Right lobe of liver (tissue), 6 donors: ENCODE data around the gene TSC22D4. TPM values are rescaled to one million over a fixed set of nuclear protein-coding genes. Genes with fewer than 3 reads are reported as not detected.

ENCODE experiments used
- ATAC-seq, 4 donors: fragments of 200-7000 bp; cut with Tn5 transposase; one replicate each; pipeline ENCODE4 v1.9.1; 2020; ENCODE audit warnings: mild to moderate bottlenecking in 4 of 4, moderate library complexity in 4 of 4
- DNase-seq, 3 donors: peaks; one replicate each; pipeline ENCODE4 v3.0.0-alpha.2; 2020
- H3K27ac ChIP-seq, 3 donors: fragments of 200-600 bp; one replicate each; pipeline ENCODE4 v1.8.0; 2022
- H3K27me3 ChIP-seq, 2 donors: fragments of 200-600 bp; one replicate each; pipeline ENCODE4 v1.8.0; 2022
- H3K36me3 ChIP-seq, 4 donors: fragments of 200-600 bp; sonication (generic) in 1 of 4; one replicate each; pipeline versions ENCODE4 v1.5.1 to v1.8.0; 2017 to 2022; ENCODE audit warnings: control low read depth in 1 of 4
- H3K4me1 ChIP-seq, 4 donors: fragments of 200-600 bp; sonication (generic) in 1 of 4; one replicate each; pipeline versions ENCODE4 v1.5.1 to v1.8.0; 2017 to 2022; ENCODE audit warnings: control low read depth in 1 of 4
- H3K4me3 ChIP-seq, 3 donors: fragments of 200-600 bp; one replicate each; pipeline ENCODE4 v1.8.0; 2022
- H3K9me3 ChIP-seq, 4 donors: fragments of 200-600 bp; sonication (generic) in 1 of 4; one replicate each; pipeline versions ENCODE4 v1.5.1 to v1.8.0; 2017 to 2022; ENCODE audit warnings: control low read depth in 1 of 4
- CTCF ChIP-seq, 4 donors: fragments of 200-600 bp in 3 of 4; fragments of 450-650 bp in 1 of 4; IDR thresholded peaks; one replicate each; pipeline versions ENCODE4 v1.5.1 to v1.8.0; 2016 to 2022; ENCODE audit warnings: antibody characterized with exemption in 4 of 4, mild to moderate bottlenecking in 2 of 4
- POLR2A ChIP-seq: fragments of 450-650 bp; IDR thresholded peaks from one replicate; pipeline ENCODE4 v1.6.1; 2017; ENCODE audit warnings: antibody characterized with exemption, mild to moderate bottlenecking
- WGBS: methylation state at CpG from one replicate; pipeline ENCODE4 v1.1.6; 2018; ENCODE audit warnings: low coverage, low lambda C conversion rate; ENCODE audit not compliant: insufficient coverage; ENCODE audit errors: missing lambda C conversion rate; 5-methylcytosine and 5-hydroxymethylcytosine counted together
- intact Hi-C, 2 donors: fragments of 100-400 bp; cut with DNase I; formaldehyde crosslinking; loops; one replicate each; pipeline versions ENCODE4 v1.11.2 to v1.14.1; 2022
- total RNA-seq, 6 experiments: library from RNA; depleted of rRNA in 2 of 6; stranded (reverse); fragments of >200 nt in 2 of 6; fragmentation: NEBNext Ultra II Directional in 3 of 6; extraction: Animal tissue kit (Norgen Biotek cat#: 25700) in 3 of 6; gene quantifications; one replicate each; pipeline versions ENCODE4 v1.1.0 to v1.2.4, GENCODE V29; 2016 to 2023
- donor health status: DM: no; HTN: yes; CAD: no.
- donor health status: DM: no; HTN: no; CAD: no.
- donor health status: DM: no; HTN: no; CAD: no.
- donor health status: DM: no; HTN: yes; CAD: no.
- donor health status: DM: no; HTN: yes; CAD: no.

The TSC22D4 gene
- total RNA-seq, 6 experiments from 2014 or later = 12.5 to 20.5 (median 17.0) TPM

DNA sequence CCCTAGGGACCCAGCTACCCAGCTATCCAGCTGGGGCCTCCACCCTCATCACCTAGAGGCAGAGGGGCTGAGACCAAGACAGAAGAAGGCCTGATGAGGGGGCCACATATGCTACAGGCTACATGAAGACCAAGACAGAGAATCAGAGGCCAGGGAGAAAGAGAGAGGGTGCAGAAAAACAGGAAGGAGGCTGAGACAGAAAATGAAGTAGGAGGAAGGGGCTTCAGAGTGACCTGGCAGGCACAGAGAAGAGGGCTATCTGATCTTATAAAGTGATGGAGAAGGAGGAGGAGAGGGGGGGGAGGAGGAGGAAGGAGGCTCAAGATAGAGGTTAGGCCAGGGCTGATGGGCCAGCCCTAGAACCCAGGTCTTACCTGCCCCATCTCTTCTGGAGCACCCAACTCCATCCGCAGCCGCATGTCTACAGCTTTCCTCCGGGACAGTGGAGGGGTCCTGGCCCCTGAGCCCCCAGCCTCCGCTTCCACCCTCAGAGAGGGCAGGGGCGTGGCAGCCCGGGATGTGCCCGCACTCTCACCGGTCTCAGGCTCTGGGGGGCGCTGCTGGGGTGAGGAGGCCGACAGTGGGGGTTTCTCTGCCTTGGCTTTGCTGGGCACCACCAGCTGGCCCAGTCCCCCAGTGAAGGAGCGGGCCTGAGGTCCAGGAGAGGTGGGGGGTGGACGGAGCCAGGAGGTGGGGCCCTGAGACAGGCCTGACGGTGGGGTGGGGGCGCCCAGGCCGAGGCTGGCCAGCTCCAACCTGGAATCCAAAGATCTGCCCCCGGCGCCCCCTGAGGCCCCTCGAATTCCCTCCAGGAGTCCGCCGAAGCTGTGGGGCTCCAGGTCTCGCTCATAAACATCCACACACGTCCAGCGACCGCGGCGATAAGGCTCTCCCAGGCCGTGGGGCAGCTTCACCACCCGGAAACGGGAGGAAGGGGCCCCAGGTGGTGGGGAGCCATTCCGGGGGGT, 1.8 kb downstream of the TSC22D4 start:
- intact Hi-C loops = loop anchor here (5.0 to 10.0 kb wide), 2 partner anchors 85 to 208 kb away; no protein-coding TSS in a partner anchor
- H3K9me3 ChIP-seq = no peaks in the 10 kb centered on the region
- 40% methylated on average over 2 of the region's 30 CpGs for WGBS
- H3K36me3 ChIP-seq = peaks cover 0 to 12% (median 4%) of the 10 kb centered on the region in 4 donors
- TF ChIP-seq CTCF (IDR thresholded peaks at IDR 0.05) (peak in 1 of 4 donors; percentile 6), POLR2A (no peak)
- H3K27ac ChIP-seq = peak overlapping the region in 2 of 3 donors; percentile 15 to 47
- H3K27me3 ChIP-seq = no peaks in the 10 kb centered on the region
- peaks cover 0 to 13% (median 3%) of the 10 kb centered on the region in 4 donors for H3K4me1 ChIP-seq
- ATAC-seq (no peak), DNase-seq (no peak)
- peak overlapping the region; percentile 32 to 96 (median 77) for H3K4me3 ChIP-seq

- TF ChIP-seq POLR2A (no peak), CTCF (IDR thresholded peaks at IDR 0.05) (no peak)
- Histone ChIP-seq H3K36me3 (peaks cover 0 to 12% (median 4%) of the 10 kb centered on the region in 4 donors), H3K4me1 (peaks cover 0 to 13% (median 3%) of the 10 kb centered on the region in 4 donors), H3K27ac (no peak overlapping the region), H3K27me3 (no peaks in the 10 kb centered on the region), H3K4me3 (peak overlapping the region in 1 of 3 donors; percentile 32), H3K9me3 (no peaks in the 10 kb centered on the region)
- intact Hi-C loops = loop anchor here (5.0 to 10.0 kb wide), 2 partner anchors 86 to 209 kb away; no protein-coding TSS in a partner anchor
- 39% methylated on average over 5 of the region's 6 CpGs for whole genome bisulfite sequencing
- DNase-seq (no peak), ATAC-seq (no peak)
Measured at GRCh38 chr7:100476101-100476780, 2.8 kb downstream of the TSC22D4 start.

- WGBS = 20% methylated on average over 1 of the region's 9 CpGs
- TF ChIP-seq CTCF (IDR thresholded peaks at IDR 0.05) (no peak), POLR2A (no peak)
- DNase-seq (no peak), ATAC-seq (no peak)
- Histone ChIP-seq H3K36me3 (peaks cover 0 to 12% (median 4%) of the 10 kb centered on the region in 4 donors), H3K4me1 (peaks cover 0 to 13% (median 3%) of the 10 kb centered on the region in 4 donors), H3K4me3 (no peak overlapping the region), H3K27ac (no peak overlapping the region), H3K27me3 (no peaks in the 10 kb centered on the region), H3K9me3 (no peaks in the 10 kb centered on the region)
- intact Hi-C loops = loop anchor here (5.0 to 10.0 kb wide), 2 partner anchors 87 to 209 kb away; no protein-coding TSS in a partner anchor
Measured at GRCh38 chr7:100475549-100475948, 3.5 kb downstream of the TSC22D4 start.

DNA sequence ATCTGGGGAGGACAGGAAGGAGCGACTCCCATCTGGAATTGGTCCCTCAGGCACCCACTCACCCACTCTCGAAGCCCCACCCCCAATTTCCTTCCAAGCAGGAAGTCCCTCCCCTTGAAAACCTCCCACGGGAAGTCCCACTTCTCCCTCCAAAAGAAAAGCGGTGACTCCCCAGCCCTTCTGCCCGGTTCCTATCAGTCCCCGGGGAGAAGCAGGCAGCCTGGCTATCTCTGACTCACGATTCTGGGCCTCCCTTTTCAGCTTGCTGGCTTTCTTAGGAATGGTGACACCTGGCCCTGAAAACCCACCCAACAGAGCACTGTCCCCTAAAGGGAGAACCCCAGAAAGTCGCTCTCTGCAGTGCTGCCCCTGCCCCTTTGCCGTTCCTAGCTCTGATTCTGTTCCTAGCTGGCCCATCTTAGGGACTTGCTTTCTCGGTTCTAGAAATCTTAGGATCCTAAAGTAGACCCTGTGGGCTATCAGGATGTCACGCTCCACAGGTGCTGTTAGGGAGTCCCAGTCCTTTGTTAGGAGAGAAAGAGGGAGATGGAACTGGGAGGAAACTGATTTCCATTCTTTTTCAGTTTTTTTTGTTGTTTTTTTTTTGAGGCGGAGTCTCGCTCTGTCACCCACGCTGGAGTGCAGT, 6.0 kb downstream of the TSC22D4 start:
- peaks cover 0 to 12% (median 4%) of the 10 kb centered on the region in 4 donors for H3K36me3 ChIP-seq
- no peaks in the 10 kb centered on the region for H3K27me3 ChIP-seq
- intact Hi-C loops = loop anchor here (5.0 to 10.0 kb wide), 2 partner anchors 89 to 212 kb away; no protein-coding TSS in a partner anchor
- peak in 3 of 4 donors; percentile 2 to 33 (median 7) for ATAC-seq
- no peak for TF ChIP-seq CTCF (IDR thresholded peaks at IDR 0.05)
- H3K4me3 ChIP-seq = no peak overlapping the region
- H3K27ac ChIP-seq = no peak overlapping the region
- no peak for DNase-seq
- H3K4me1 ChIP-seq = peaks cover 0 to 14% (median 2%) of the 10 kb centered on the region in 4 donors
- 67% methylated on average over 9 of the region's 14 CpGs for WGBS
- no peaks in the 10 kb centered on the region for H3K9me3 ChIP-seq
